Astrocyte (in vitro differentiated cells and primary cell): Measurements from ENCODE around the gene IL12RB1.

Experiments used
- CTCF ChIP-seq: IDR thresholded peaks from 2 replicates; pipeline ENCODE4 v1.5.1; 2011; ENCODE audit warnings: low read depth, mild to moderate bottlenecking, inconsistent platforms, low read length, moderate library complexity; ENCODE audit not compliant: insufficient read depth
- EZH2 ChIP-seq: IDR thresholded peaks from 2 replicates; pipeline ENCODE4 v1.6.1; 2012; ENCODE audit warnings: mild to moderate bottlenecking, low read length, inconsistent platforms; ENCODE audit not compliant: insufficient read depth

GRCh38 chr19:18112989-18113478 is 26.3 kb upstream of the IL12RB1 start:
- TF ChIP-seq CTCF: peak; percentile 91
- TF ChIP-seq EZH2: no peak
